C1 segment of cervical spinal cord (tissue), 14 donors: ENCODE data around the gene DAZAP1.

Source experiments
- DNase-seq, 14 donors: peaks; one replicate each; lab custom pipeline; 2025; lab: John Stamatoyannopoulos, UW

The DAZAP1 gene

GRCh38 chr19:1393841-1394240 is 13.5 kb upstream of the DAZAP1 start:
- DNase-seq = no peak

GRCh38 chr19:1394252-1395193 is 12.9 kb upstream of the DAZAP1 start:
- DNase-seq = peak in 4 of 14 donors; percentile 15 to 35 (median 24)

- peak in 1 of 14 donors; percentile 21 for DNase-seq
These were observed 12.0 kb upstream of the DAZAP1 start for GRCh38 chr19:1395194-1396018.

- no peak for DNase-seq
These were observed 11.2 kb upstream of the DAZAP1 start for GRCh38 chr19:1396019-1396767.

- no peak for DNase-seq
These were observed 10.4 kb upstream of the DAZAP1 start for GRCh38 chr19:1396768-1397679.

- no peak for DNase-seq
These were observed 9.5 kb upstream of the DAZAP1 start for GRCh38 chr19:1397838-1398237.

GRCh38 chr19:1399079-1399478 is 8.3 kb upstream of the DAZAP1 start:
- no peak for DNase-seq

- DNase-seq = no peak
These were observed 7.6 kb upstream of the DAZAP1 start for GRCh38 chr19:1399745-1400144.

GRCh38 chr19:1400281-1401137 is 6.9 kb upstream of the DAZAP1 start:
- peak in 5 of 14 donors; percentile 17 to 37 (median 26) for DNase-seq

- peak in 5 of 14 donors; percentile 10 to 68 (median 21) for DNase-seq
These were observed 6.1 kb upstream of the DAZAP1 start, which contains the start of gene GAMT for GRCh38 chr19:1401138-1401888. Gene GAMT (minus strand): TSS chr19:1401542. CDS start chr19:1401476, 66 bp downstream.

GRCh38 chr19:1401889-1402217 is 5.5 kb upstream of the DAZAP1 start:
- no peak for DNase-seq

GRCh38 chr19:1402411-1403070 is 4.8 kb upstream of the DAZAP1 start:
- no peak for DNase-seq

GRCh38 chr19:1406774-1407527 is 435 bp upstream of the DAZAP1 start:
- DNase-seq = peak; percentile 84 to 100 (median 96)

- DNase-seq = peak in 4 of 14 donors; percentile 16 to 62 (median 36)
These were observed 1.2 kb downstream of the DAZAP1 start for GRCh38 chr19:1408300-1409203.

GRCh38 chr19:1409204-1410005 is 2.0 kb downstream of the DAZAP1 start:
- no peak for DNase-seq
